Stimulated activated naive B cell treated with anti-CD40 and anti-IgM and Interleukin-4, amounts not matched to agents 10 μg/mL and 1 μg/mL and 100 μg/mL, for 72 hours (primary cell): Measurements from ENCODE around the gene PLK5.
"Not testable (repeated sequence)": the region's sequence is repeated elsewhere in the genome, so short reads cannot be mapped to it uniquely, and the experiment has no call there.

Experiments used
- ATAC-seq, 2 donors: fragments of 150-1000 bp; cut with Tn5 transposase; replicated peaks; 2 replicates each; pipeline ENCODE4 v1.10.0; 2021; ENCODE audit warnings: moderate library complexity in 1 of 2
- DNase-seq: peaks from one replicate; pipeline ENCODE4 v3.0.0; 2021
- H3K27ac Mint-ChIP-seq: one replicate; pipeline ENCODE4 v1.8.0; 2022; ENCODE audit warnings: mild to moderate bottlenecking, mixed read lengths
- H3K27me3 Mint-ChIP-seq, 2 donors: one replicate each; pipeline ENCODE4 v1.8.0; 2022; ENCODE audit warnings: mixed read lengths in 2 of 2
- H3K36me3 Mint-ChIP-seq, 2 donors: one replicate each; pipeline ENCODE4 v1.8.0; 2022; ENCODE audit warnings: mixed read lengths in 2 of 2, mild to moderate bottlenecking in 1 of 2
- H3K4me1 Mint-ChIP-seq, 2 donors: one replicate each; pipeline ENCODE4 v1.8.0; 2022; ENCODE audit warnings: mixed read lengths in 2 of 2, mild to moderate bottlenecking in 1 of 2
- H3K4me3 Mint-ChIP-seq, 2 donors: one replicate each; pipeline ENCODE4 v1.8.0; 2022; ENCODE audit warnings: mild to moderate bottlenecking in 2 of 2, mixed read lengths in 2 of 2, moderate library complexity in 1 of 2
- H3K9me3 Mint-ChIP-seq, 2 donors: one replicate each; pipeline ENCODE4 v1.8.0; 2022; ENCODE audit warnings: mixed read lengths in 2 of 2, mild to moderate bottlenecking in 1 of 2

The PLK5 gene

DNA sequence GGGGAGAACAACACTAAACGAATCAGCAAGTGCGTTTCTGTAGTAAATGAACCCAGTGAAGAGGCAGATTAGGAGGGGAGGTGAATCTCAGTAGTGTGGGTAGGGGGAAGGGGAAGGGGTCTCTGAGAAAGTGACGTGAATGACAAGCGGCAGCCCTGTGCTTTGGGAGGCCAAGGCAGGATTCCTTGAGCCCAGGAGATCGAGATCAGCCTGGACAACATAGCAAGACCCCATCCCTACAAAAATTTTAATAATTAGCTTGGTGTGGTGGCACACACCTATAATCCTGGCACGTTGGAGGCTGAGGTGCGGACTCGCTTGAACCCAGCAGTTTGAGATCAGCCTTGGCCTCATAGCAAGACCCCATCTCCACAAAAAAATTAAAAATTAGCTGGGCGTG is 8.1 kb downstream of the PLK5 start:
- no peak overlapping the region for H3K27ac Mint-ChIP-seq
- H3K4me1 Mint-ChIP-seq, result no peaks in the 10 kb centered on the region
- DNase-seq (no peak), ATAC-seq (no peak)
- no peaks in the 10 kb centered on the region for H3K9me3 Mint-ChIP-seq
- no peak overlapping the region for H3K4me3 Mint-ChIP-seq
- H3K27me3 Mint-ChIP-seq, result peaks cover 35 to 60% of the 10 kb centered on the region in 2 donors
- H3K36me3 Mint-ChIP-seq, result no peaks in the 10 kb centered on the region

DNA sequence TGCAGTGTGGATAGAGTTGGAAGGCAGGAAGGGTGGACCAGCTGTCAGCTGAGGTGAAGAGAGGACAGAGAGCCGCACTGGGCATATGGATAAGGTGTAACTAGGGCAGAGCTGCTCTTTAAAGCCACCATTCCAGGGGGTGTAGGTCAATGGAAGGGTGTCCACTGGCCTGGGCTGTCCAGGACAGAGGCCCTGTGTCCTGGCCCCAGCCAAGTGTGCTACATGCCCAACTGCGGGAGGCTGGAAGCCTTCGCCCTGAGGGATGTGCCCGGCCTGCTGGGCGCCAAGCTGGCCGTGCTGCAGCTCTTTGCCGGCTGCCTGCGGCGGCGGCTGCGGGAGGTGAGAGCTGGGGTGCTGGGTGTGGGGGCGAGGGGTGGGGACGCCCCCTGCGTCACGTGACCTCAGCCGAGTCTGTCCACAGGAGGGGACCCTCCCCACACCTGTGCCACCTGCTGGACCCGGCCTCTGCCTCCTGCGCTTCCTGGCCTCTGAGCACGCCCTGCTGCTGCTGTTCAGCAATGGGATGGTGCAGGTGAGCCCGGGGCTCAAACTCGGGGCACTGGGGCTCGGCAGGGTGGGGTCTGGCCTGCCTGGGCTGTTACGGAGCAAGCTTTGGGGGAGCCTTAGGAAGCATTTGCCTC is 9.8 kb downstream of the PLK5 start:
- peaks cover 28 to 63% of the 10 kb centered on the region in 2 donors for H3K27me3 Mint-ChIP-seq
- no peaks in the 10 kb centered on the region for H3K4me1 Mint-ChIP-seq
- no peak overlapping the region for H3K27ac Mint-ChIP-seq
- no peak for DNase-seq
- no peak for ATAC-seq
- no peaks in the 10 kb centered on the region for H3K36me3 Mint-ChIP-seq
- no peak overlapping the region for H3K4me3 Mint-ChIP-seq
- no peaks in the 10 kb centered on the region for H3K9me3 Mint-ChIP-seq

DNA sequence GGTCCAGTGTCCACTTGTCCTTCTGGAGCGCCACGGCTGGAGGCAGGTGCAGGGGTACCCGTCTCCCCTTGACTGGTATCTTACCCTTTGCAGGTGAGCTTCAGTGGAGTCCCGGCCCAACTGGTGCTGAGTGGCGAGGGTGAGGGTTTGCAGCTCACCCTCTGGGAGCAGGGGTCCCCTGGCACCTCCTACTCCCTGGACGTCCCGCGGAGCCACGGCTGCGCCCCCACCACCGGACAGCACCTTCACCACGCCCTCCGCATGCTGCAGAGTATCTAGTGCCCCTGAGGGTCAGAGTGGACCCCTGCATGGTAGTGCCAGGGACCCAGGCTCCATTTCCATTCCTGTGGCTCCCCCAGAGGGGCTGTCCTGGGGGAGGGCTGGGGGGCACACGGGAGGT is 11.1 kb downstream of the PLK5 start:
- peaks cover 22 to 52% of the 10 kb centered on the region in 2 donors for H3K27me3 Mint-ChIP-seq
- no peaks in the 10 kb centered on the region for H3K4me1 Mint-ChIP-seq
- no peaks in the 10 kb centered on the region for H3K9me3 Mint-ChIP-seq
- ATAC-seq (no peak), DNase-seq (no peak)
- no peaks in the 10 kb centered on the region for H3K36me3 Mint-ChIP-seq
- no peak overlapping the region for H3K4me3 Mint-ChIP-seq
- H3K27ac Mint-ChIP-seq, result no peak overlapping the region

DNA sequence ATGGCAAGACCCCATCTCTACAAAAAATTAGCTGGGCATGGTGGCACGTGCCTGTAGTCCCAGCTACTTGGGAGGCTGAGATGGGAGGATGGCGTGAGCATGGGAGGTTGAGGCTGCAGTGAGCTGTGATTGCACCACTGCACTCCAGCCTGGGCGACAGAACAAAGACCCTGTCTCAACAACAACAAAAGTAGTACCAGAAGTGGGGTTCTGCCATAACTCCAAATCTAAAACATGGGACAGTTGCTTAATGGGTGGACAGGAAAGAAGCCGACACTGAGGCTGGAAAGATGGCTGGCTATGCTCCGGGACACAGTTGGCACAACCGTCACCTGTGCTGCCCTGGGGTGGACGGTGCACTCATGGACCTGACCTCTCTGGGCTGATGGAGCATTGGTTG is 11.8 kb downstream of the PLK5 start:
- not testable (repeated sequence) for H3K27ac Mint-ChIP-seq, H3K4me1 Mint-ChIP-seq, H3K9me3 Mint-ChIP-seq, ATAC-seq, H3K36me3 Mint-ChIP-seq, H3K4me3 Mint-ChIP-seq, DNase-seq
- peaks cover 26 to 53% of the 10 kb centered on the region in 2 donors for H3K27me3 Mint-ChIP-seq

DNA sequence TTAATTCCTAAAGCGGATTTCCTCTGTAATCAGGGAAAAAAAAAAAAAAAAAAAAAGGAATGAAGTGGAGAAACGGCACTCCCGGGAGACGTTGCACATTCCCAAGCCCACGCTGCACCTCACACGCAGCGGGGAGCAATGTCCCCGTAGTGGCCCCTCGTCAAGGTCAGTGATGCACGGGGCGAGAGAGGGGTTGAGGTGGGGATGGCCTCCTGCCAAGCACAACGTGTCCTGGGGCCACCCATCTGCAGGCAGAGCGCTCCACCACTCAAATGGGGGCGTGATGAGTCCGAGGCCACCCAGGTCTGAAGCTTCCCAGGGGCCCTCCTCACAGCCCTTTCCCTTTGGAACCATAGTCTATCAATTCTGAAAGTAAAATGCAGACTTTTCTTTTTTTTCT is 15.1 kb downstream of the PLK5 start:
- DNase-seq (no peak), ATAC-seq (no peak)
- H3K36me3 Mint-ChIP-seq, result no peaks in the 10 kb centered on the region
- H3K4me3 Mint-ChIP-seq, result no peak overlapping the region
- no peaks in the 10 kb centered on the region for H3K9me3 Mint-ChIP-seq
- H3K4me1 Mint-ChIP-seq, result no peaks in the 10 kb centered on the region
- no peak overlapping the region for H3K27ac Mint-ChIP-seq
- peaks cover 30 to 55% of the 10 kb centered on the region in 2 donors for H3K27me3 Mint-ChIP-seq

DNA sequence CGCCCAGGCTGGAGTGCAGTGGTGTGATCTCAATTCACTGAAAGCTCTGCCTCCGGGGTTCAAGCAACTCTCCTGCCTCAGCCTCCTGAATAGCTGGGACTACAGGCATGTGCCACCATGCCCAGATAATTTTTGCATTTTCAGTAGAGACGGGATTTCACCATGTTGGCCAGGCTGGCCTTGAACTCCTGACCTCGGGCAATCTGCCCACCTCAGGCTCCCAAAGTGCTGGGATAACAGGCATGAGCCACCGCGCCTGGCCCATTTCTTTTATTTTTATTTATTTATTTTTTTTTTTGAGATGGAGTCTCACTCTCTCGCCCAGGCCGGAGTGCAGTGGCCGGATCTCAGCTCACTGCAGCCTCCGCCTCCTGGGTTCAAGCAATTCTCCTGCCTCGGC is 15.9 kb downstream of the PLK5 start:
- not testable (repeated sequence) for ATAC-seq, H3K9me3 Mint-ChIP-seq
- H3K27me3 Mint-ChIP-seq, result peaks cover 31 to 55% of the 10 kb centered on the region in 2 donors

DNA sequence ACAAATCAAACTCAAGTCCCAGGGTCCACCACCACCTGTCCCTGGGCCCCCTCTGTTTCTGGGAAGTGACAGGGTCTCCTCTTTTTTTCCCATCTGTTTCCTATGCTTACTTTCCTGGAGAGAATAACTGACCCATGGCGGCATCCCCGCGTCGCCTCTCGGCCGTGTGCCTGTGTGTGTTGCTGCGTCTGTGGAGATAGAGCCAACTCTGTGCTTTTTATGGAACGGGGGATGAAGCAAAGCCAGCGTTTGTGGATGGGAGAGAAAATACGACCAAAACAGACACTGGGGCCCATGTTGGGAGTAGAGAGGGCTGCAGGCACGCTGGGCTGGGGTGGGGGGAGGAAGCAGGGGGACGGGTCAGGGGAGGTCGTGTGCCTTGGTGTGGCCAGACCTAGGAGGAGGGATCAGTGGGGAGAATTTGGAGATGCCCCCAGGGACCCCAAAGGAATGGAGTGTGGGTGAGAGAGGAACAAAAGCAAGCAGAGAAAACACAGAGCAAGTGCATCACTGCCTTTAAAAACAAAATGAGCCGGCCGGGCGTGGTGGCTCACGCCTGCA is 16.6 kb downstream of the PLK5 start:
- DNase-seq, result no peak

More for the DNA sequence above, 15.9 kb downstream of the PLK5 start:
- H3K36me3 Mint-ChIP-seq, H3K27ac Mint-ChIP-seq, DNase-seq, H3K4me1 Mint-ChIP-seq, H3K4me3 Mint-ChIP-seq: not testable (repeated sequence)

DNA sequence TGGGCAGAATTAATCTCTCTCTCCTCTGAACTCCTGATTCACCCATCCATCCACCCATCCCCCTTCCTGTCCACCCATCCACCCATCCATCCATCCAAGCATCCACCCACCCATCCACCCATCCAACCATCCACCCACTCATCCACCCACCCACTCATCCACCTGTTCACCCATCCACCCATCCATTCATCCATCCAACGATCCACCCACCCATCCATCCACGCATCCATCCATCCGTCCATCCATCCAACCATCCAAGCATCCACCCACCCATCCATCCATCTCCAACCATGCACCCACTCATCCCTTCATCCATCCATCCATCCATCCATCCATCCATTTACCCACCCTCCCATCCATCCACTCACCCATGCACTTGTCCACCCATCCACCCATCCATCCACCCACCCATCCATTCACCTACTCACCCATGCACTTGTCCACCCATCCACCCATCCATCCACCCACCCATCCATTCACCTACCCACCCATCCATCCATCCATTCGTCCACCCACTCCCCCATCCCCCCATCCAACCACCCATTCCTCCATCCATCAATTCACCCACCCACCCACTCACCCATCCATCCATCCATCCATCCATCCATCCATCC is 25.6 kb downstream of the PLK5 start:
- Mint-ChIP-seq H3K4me3 (no peak overlapping the region), H3K9me3 (no peaks in the 10 kb centered on the region), H3K4me1 (peaks cover 7% of the 10 kb centered on the region in 2 donors), H3K27me3 (peaks cover 19 to 28% of the 10 kb centered on the region in 2 donors), H3K36me3 (no peaks in the 10 kb centered on the region), H3K27ac (no peak overlapping the region)
- DNase-seq (no peak), ATAC-seq (no peak)

More for the DNA sequence above, 16.6 kb downstream of the PLK5 start:
- no peak overlapping the region for H3K4me3 Mint-ChIP-seq
- H3K4me1 Mint-ChIP-seq, result no peaks in the 10 kb centered on the region
- no peak for ATAC-seq
- no peak overlapping the region for H3K27ac Mint-ChIP-seq
- H3K27me3 Mint-ChIP-seq, result peaks cover 25 to 48% of the 10 kb centered on the region in 2 donors
- H3K9me3 Mint-ChIP-seq, result no peaks in the 10 kb centered on the region
- H3K36me3 Mint-ChIP-seq, result no peaks in the 10 kb centered on the region

DNA sequence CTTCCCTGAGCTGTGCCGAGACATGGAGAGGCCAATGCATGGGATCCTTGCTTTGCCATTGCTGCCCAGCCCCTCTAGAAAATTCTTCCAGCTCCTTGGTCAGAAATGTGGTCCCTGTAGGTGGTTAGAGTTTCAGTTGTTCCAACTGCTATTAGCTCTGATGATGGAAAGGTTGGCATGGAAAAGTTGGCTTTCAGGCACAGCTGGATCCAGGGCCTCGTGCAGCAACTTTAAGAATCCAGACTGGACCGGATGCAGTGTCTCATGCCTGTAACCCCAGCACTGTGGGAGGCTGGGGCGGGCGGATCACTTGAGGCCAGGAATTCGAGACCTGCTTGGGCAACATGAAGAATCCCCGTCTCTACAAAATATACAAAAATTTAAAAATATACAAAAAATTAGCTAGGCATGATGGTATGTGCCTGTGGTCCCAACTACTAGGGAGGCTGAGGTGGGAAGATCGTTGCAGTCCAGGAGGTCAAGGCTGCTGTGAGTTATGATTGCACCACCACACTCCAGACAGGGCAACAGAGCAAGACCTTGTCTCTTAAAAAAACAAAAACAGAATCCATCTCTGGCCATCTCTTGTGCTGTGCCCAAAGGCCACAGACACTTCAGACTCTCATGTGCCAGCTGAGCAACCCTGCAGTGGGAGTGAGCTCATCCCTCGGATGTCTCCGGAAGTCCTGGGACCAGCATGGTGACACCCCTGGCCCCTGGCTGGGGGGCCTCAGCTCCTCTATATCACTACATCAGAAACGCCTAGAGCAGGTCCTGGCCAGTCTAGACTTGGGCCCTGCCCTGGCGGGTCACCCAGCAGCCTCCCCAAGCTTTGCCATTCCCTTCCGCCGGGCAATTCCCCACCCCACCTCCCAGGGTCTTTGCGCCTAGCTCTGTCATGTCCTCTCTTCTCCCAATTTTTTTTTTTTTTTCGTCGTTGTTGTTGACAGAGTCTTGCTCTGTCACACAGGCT is 27.5 kb downstream of the PLK5 start:
- Mint-ChIP-seq H3K27me3 (peaks cover 19 to 25% of the 10 kb centered on the region in 2 donors), H3K4me3 (no peak overlapping the region), H3K27ac (no peak overlapping the region), H3K36me3 (no peaks in the 10 kb centered on the region), H3K4me1 (peaks cover 2 to 4% of the 10 kb centered on the region in 2 donors), H3K9me3 (no peaks in the 10 kb centered on the region)
- DNase-seq, result no peak
- ATAC-seq, result no peak

DNA sequence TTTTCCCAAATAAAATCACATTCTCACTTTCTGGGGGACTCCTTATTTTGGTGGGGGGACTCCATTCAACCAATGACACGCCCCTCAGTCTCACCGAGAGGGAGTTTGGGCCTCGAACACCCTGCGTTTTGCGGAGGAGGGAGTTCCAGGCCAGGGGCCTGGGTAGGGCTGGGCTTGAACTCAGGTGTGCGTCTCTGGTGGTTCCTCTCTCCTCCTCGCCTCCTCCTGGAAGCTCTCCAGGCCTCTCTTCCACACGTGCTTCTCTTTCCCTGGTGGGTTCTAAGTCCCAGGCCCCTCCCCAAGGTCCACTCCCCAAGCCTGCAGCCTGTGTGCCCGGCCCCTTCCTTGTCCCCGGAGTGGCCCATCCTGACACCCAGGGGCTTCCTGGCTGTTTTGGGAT is 29.5 kb downstream of the PLK5 start:
- peaks cover 10 to 17% of the 10 kb centered on the region in 2 donors for H3K27me3 Mint-ChIP-seq
- ATAC-seq (no peak), DNase-seq (no peak)
- H3K9me3 Mint-ChIP-seq, result no peaks in the 10 kb centered on the region
- no peak overlapping the region for H3K27ac Mint-ChIP-seq
- H3K36me3 Mint-ChIP-seq, result peaks cover 0 to 2% of the 10 kb centered on the region in 2 donors
- no peak overlapping the region for H3K4me3 Mint-ChIP-seq
- H3K4me1 Mint-ChIP-seq, result peaks cover 0 to 4% of the 10 kb centered on the region in 2 donors

DNA sequence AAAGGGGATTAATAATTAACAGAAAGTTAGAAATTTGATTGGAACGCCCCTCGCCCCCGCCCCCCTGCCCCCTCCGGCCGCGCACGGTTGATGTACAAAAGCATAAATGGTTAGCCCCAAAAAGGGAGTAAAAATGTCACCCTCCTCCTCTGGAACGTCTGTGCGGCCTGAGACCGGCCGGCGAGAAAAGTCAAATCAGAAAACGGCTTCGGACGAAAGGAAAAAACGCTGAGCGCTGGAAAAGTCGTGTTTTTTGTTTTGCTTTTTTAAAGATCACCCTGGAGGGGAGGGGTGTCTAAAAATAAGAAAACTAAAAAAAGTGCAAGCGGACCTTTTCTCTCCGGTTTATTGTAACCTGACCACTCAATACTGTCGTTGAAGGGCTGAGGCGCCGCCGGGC is 31.1 kb downstream of the PLK5 start:
- Mint-ChIP-seq H3K36me3 (peaks cover 0 to 2% of the 10 kb centered on the region in 2 donors), H3K27ac (no peak overlapping the region), H3K27me3 (peaks cover 9 to 10% of the 10 kb centered on the region in 2 donors), H3K4me1 (no peaks in the 10 kb centered on the region), H3K4me3 (no peak overlapping the region), H3K9me3 (no peaks in the 10 kb centered on the region)
- no peak for DNase-seq
- ATAC-seq, result no peak

DNA sequence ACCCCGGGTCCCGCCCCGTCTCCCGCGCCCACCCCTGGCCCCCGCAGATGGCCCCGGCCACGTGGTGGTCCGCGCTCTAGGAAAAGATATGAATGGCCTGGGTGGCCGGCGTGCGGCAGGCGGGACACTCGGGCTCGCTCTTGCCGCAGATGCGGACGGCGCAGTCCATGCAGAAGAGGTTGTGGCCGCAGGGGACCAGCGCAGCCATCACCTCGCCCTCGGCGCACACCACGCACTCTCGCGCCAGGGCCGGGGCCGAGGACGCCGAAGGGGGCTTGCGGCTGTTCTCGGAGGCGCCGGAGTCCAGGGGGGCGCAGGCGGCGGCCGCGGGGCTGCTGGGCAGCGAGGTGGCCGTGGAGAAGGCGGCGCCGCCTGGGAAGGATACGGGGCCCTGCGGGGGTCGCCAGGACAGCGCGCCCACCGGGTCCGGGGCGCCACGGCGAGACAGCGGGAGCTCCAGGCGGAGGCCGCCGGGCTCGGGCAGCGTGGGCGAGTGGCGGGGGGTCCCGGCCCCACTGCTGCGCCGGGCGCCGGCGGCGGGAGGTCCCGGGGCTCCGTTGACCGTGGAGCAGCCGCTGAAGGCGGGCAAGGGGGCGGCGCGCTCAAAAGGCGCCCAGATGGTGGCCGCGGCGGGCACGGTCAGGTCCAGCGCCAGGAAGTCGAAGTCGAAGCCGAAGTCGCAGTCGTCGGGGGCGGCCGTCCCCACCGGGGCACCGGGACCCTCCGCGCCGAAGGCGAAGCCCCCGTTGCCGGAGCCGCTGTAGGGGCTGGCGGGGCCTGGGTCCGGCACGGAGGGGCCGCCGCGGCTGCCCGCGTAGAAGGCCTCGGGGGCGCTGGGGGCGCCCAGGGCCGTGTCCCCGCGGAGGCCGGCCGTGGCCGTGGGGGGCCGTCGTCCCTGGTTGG is 31.9 kb downstream of the PLK5 start:
- H3K27me3 Mint-ChIP-seq, result peaks cover 9 to 10% of the 10 kb centered on the region in 2 donors
- no peak overlapping the region for H3K4me3 Mint-ChIP-seq
- H3K36me3 Mint-ChIP-seq, result peaks cover 0 to 2% of the 10 kb centered on the region in 2 donors
- DNase-seq (no peak), ATAC-seq (no peak)
- H3K9me3 Mint-ChIP-seq, result no peaks in the 10 kb centered on the region
- H3K4me1 Mint-ChIP-seq, result no peaks in the 10 kb centered on the region
- no peak overlapping the region for H3K27ac Mint-ChIP-seq

DNA sequence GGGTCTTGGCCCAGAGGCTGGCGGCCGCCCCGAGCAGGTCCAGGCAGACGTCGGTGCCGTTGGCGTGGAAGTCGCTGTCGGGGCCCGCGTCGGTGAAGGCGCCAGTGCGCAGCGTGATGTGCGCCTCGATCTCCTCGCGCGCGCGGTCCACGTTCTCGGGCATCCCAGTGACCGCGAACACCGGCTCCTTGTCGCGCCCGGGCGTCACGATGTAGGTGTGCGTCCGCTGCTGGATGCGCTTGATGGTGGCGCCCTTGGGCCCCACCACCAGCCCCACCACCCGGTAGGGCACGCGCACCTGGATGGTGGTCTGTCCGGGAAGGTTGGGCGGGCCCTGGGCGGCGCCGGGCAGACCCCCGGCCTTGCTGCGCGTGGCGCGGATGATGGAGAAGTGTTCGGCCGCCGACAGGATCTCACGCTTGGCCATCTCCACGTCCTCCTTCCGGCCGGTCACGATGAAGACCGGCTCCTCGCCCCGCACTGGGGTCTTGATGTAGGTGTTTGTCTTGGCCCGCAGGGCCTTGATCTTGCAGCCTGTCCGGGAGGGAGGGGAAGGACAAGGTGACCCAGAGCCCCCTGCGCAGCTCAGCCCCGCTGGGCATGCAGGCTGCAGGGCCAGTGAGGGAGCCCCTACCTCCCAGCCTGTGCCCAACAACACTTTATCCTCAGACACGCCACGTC is 32.7 kb downstream of the PLK5 start:
- no peaks in the 10 kb centered on the region for H3K4me1 Mint-ChIP-seq
- no peak overlapping the region for H3K27ac Mint-ChIP-seq
- no peaks in the 10 kb centered on the region for H3K9me3 Mint-ChIP-seq
- H3K27me3 Mint-ChIP-seq, result peaks cover 9 to 10% of the 10 kb centered on the region in 2 donors
- DNase-seq, result no peak
- ATAC-seq, result no peak
- H3K4me3 Mint-ChIP-seq, result no peak overlapping the region
- peaks cover 0 to 2% of the 10 kb centered on the region in 2 donors for H3K36me3 Mint-ChIP-seq
